T-helper 1 cell treated with Interleukin-12 subunit alpha and Interleukin-12 subunit beta and Interleukin-4 antibody, amounts not matched to agents 30 ng/mL and 1 ng/mL, for 36 hours (primary cell): ENCODE data around the gene QRFP. TPM values are rescaled to one million over a fixed set of nuclear protein-coding genes. Genes with fewer than 3 reads are reported as not detected.

Source experiments
- intact Hi-C: fragments of 100-400 bp; cut with micrococcal nuclease; formaldehyde crosslinking; loops from one replicate; pipeline ENCODE4 v1.15.1; 2024
- total RNA-seq: library from RNA; stranded (reverse); gene quantifications from 2 replicates; pipeline ENCODE4 v1.2.3, GENCODE V29; 2022

QRFP gene
- total RNA-seq, 1 donor from 2014 or later, result not detected

DNA sequence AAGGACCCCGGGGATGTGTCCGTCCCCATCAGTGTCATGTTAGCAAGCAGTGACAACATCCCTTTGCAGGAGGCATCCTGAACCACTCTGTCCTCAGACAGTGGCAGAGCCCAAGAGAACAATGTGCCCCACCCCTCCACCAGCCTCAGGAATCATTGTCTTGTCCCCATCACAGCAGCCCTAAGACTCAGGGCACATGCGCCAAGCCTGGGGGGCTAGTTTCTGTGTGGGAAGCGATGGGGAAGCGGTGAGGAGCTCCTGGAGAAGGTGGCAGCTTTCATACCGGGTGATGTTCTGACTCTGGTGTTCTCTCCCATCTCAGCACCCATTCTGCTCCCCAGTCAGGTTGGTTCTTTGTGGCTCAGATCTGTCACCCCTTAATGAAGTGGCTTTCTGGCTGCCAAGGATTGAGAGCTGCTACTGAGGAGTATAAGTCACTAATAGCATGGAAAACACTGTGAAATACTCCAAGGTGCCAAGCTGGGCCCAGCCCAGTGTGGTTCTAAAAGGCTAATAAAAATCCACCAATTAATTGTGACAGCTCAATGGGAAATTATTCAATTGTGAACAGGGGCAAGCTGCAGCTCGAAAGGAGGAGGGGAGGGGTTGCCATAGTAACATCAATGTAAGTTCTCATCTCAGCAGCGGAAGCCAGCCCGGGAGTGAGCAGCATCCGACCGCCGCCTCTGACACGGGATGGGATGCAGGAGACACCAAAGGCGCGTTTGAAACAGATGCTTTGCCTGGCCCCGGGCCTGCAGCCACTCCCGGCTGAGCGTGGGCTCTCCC, 4.7 kb downstream of the QRFP start:
- intact Hi-C loops, result no loop called here

- intact Hi-C loops, result no loop called here
Observed at GRCh38 chr9:130890870-130891687, 5.5 kb downstream of the QRFP start.

DNA sequence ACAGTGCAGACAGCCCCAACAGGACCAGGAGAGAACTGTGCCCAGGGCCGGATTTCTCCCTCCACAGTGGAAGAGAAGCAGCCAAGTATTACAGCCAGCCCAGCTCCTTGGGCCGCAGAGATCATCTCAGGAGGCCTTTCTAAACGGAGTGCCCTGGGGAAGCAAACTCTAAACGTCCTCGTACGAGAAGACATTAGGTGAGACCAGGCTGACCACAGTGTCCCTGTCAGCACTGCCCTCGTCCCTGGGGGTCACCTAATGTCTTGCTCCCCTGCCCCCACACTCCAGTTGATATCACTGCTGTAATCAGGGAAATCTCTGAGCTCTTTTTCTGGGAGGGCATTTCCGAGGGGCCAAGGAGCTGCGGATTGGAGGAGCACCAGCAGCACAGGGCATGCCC, 6.5 kb downstream of the QRFP start:
- intact Hi-C loops, result no loop called here

DNA sequence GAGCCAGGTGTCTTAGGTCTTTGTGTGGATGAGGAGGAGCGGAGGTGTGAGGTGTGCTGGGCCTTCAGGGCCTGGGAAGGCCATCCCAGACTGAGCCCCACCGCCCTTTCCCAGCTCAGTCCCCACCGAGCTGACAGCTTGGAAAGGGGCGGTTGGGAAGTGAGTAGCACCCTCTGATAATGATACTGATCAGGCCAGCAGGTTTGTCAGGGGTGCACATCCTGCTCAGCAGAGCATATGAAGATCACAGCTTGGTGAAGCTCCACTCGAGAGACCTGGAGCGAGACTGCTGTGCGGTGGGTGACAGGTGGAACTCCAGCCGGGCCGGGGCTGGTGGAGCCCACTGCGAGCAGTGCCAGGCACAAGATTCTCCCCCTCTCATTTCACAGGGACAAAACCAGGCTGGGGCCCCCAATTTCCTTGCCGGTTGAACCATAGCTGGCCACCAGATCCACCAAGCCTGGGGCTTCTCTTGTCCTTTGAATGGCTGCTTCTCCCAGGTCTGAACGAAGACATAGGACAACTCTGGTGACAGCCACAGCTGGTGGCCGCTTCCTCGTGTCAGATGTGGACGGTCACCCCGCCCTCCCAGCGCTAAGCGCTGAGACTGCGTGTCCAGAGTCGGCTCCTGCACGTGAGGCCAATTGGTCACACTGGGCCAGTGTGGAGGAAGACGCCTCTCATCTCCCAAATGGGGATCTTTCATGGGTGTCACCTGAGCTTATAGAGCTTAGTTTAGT, 8.3 kb downstream of the QRFP start:
- intact Hi-C loops, result no loop called here

DNA sequence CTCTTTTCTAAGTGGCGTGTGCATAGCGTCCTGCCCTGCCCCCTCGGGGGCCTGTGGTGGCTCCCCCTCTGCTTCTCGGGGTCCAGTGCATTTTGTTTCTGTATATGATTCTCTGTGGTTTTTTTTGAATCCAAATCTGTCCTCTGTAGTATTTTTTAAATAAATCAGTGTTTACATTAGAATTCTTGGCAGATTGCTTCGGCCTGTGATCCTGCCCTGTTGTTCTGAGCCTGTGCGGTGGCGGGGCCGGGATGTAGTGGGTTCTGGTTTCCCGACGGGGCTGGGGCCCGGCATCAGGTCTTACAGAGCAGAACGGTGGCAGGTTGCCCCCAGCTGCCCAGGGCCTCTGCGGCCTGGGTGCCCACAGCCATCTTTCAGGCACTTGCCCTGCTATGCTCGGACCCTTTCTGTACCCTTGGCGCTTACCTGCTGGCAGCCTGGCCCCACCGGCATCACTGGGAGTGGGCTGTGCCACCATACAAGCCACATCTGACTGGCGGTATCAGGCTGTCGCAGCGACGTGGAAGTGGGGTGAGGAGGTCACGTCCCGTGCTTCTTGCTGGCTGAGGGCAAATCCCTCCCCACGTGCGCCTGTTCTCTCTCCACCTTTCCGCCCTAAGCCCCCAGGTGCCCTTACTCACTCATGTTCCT, 9.0 kb downstream of the QRFP start:
- intact Hi-C loops, result no loop called here

DNA sequence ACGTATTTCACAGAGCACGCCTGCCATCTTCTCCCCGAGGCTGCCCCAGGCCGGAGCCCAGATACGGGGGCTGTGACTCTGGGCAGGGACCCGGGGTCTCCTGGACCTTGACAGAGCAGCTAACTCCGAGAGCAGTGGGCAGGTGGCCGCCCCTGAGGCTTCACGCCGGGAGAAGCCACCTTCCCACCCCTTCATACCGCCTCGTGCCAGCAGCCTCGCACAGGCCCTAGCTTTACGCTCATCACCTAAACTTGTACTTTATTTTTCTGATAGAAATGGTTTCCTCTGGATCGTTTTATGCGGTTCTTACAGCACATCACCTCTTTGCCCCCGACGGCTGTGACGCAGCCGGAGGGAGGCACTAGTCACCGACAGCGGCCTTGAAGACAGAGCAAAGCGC, 9.6 kb downstream of the QRFP start:
- intact Hi-C loops, result no loop called here

- intact Hi-C loops, result no loop called here
Observed at GRCh38 chr9:130885484-130886375, 10.9 kb downstream of the QRFP start.

GRCh38 chr9:130884542-130885483, 11.8 kb downstream of the QRFP start:
- intact Hi-C loops, result no loop called here

GRCh38 chr9:130884111-130884531, 12.5 kb downstream of the QRFP start:
- intact Hi-C loops, result no loop called here

GRCh38 chr9:130883479-130883878, 13.1 kb downstream of the QRFP start:
- intact Hi-C loops, result no loop called here

- intact Hi-C loops, result no loop called here
Observed at GRCh38 chr9:130882696-130883225, 13.9 kb downstream of the QRFP start.

GRCh38 chr9:130881516-130881915, 15.1 kb downstream of the QRFP start:
- intact Hi-C loops, result no loop called here

- intact Hi-C loops, result no loop called here
Observed at GRCh38 chr9:130880599-130881220, 15.9 kb downstream of the QRFP start.

- intact Hi-C loops, result no loop called here
Observed at GRCh38 chr9:130879863-130880411, 16.7 kb downstream of the QRFP start.

GRCh38 chr9:130878295-130878694, 18.3 kb downstream of the QRFP start:
- intact Hi-C loops, result no loop called here

GRCh38 chr9:130877300-130877699, 19.3 kb downstream of the QRFP start:
- intact Hi-C loops, result no loop called here

GRCh38 chr9:130874783-130875182, 21.8 kb downstream of the QRFP start:
- intact Hi-C loops, result no loop called here

GRCh38 chr9:130873966-130874365, 22.6 kb downstream of the QRFP start:
- intact Hi-C loops, result no loop called here
